ENCODE results near the gene RNPS1.

The RNPS1 gene

GRCh38 chr16:2210386-2211365, 57.2 kb downstream of the RNPS1 start, which contains the start of gene BRICD5:
Gene BRICD5 (minus strand): TSS chr16:2210863. CDS start chr16:2210833, 30 bp downstream.
- no peak within 1 kb of the TSS for H3K4me3 ChIP-seq (ENCODE audit: low read depth, low read length)
- TF ChIP-seq CTCF (IDR thresholded peaks at IDR 0.05; ENCODE audit: low read depth, low read length, missing control alignments), result no peak
- no peak for DNase-seq (ENCODE audit: low read depth)

GRCh38 chr16:2210009-2210332, 58.0 kb downstream of the RNPS1 start:
- no peak for TF ChIP-seq CTCF (IDR thresholded peaks at IDR 0.05; ENCODE audit: low read depth, low read length, missing control alignments)
- DNase-seq (ENCODE audit: low read depth), result no peak
- no peak overlapping the region for H3K4me3 ChIP-seq (ENCODE audit: low read depth, low read length)

GRCh38 chr16:2209258-2210008, 58.5 kb downstream of the RNPS1 start:
- no peak for TF ChIP-seq CTCF (IDR thresholded peaks at IDR 0.05; ENCODE audit: low read depth, low read length, missing control alignments)
- no peak overlapping the region for H3K4me3 ChIP-seq (ENCODE audit: low read depth, low read length)
- no peak for DNase-seq (ENCODE audit: low read depth)

- DNase-seq (ENCODE audit: low read depth), result no peak
- no peak for TF ChIP-seq CTCF (IDR thresholded peaks at IDR 0.05; ENCODE audit: low read depth, low read length, missing control alignments)
- H3K4me3 ChIP-seq (ENCODE audit: low read depth, low read length), result no peak overlapping the region
Observed at GRCh38 chr16:2208772-2209171, 59.2 kb downstream of the RNPS1 start.

- H3K4me3 ChIP-seq (ENCODE audit: low read depth, low read length), result no peak overlapping the region
- DNase-seq (ENCODE audit: low read depth), result no peak
- no peak for TF ChIP-seq CTCF (IDR thresholded peaks at IDR 0.05; ENCODE audit: low read depth, low read length, missing control alignments)
Observed at GRCh38 chr16:2208308-2208707, 59.6 kb downstream of the RNPS1 start.

- no peak for DNase-seq (ENCODE audit: low read depth)
- H3K4me3 ChIP-seq (ENCODE audit: low read depth, low read length), result no peak overlapping the region
- no peak for TF ChIP-seq CTCF (IDR thresholded peaks at IDR 0.05; ENCODE audit: low read depth, low read length, missing control alignments)
Observed at GRCh38 chr16:2207872-2208271, 60.1 kb downstream of the RNPS1 start.

Measured in GM12864 (cell line).